GM12892 (cell line): ENCODE measurements around the gene IPO11.

Experiments used
- POLR2A ChIP-seq: IDR thresholded peaks from 2 replicates; pipeline ENCODE4 v1.6.1; 2011; ENCODE audit warnings: low read depth, low read length, control low read depth
- POLR2AphosphoS5 ChIP-seq: IDR thresholded peaks from 2 replicates; pipeline ENCODE4 v1.6.1; 2011; ENCODE audit warnings: low read depth, low read length, control low read depth
- TAF1 ChIP-seq: IDR thresholded peaks from 2 replicates; pipeline ENCODE4 v1.6.1; 2011; ENCODE audit warnings: low read depth, mild to moderate bottlenecking, control low read depth, low read length, borderline replicate concordance

DNA sequence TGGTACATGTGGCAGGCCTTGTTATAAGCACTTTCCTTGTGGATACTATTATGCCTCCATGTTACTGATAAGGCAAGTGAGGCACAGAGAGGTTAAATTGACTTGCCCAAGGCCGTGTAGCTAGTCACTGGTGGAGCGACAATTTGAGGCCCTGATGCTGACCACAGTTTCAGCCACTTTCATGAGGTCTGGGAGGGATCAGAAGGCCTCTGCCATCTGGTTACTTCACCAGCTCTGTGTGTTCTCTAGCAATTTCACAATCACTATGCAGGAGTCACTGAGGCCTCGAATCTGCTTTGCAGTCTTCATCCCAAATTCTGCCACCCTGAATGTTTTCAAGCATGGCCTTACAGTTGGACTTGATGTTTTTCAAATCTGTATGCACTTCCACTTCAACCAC, 175.2 kb downstream of the IPO11 start:
- TF ChIP-seq POLR2AphosphoS5 (no peak), POLR2A (no peak), TAF1 (no peak)
